OCI-LY3 (cell line): ENCODE measurements around the gene SLC38A1.
"Not testable (repeated sequence)": the region's sequence is repeated elsewhere in the genome, so short reads cannot be mapped to it uniquely, and the experiment has no call there.

Experiments
- EZH2phosphoT487 ChIP-seq: fragments of 200-600 bp; shearing (Covaris generic); IDR thresholded peaks from 2 replicates; pipeline ENCODE4 v1.6.1; 2018; ENCODE audit warnings: antibody characterized with exemption, mixed run types, low read depth
- TF ChIP-seq, protein P1 (sequence below): fragments of 200-600, 300-600 bp; sonication (generic); IDR thresholded peaks from 2 replicates; pipeline ENCODE4 v1.5.1; 2014; ENCODE audit warnings: antibody characterized with exemption, low read length, low read depth

DNA sequence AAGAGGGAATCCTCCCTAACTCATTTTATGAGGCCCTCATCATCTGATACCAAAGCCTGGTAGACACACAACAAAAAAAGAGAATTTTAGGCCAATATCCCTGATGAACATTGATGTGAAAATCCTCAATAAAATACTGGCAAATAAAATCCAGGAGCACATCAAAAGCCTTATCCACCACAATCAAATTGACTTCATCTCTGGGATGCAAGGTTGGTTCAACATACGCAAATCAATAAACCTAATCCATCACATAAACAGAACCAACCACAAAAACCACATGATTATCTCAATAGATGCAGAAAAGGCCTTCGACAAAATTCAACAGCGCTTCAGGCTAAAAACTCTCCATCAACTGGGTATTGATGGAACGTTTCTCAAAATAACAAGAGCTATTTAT, 18.9 kb downstream of the SLC38A1 start:
- TF ChIP-seq, protein P1, sequence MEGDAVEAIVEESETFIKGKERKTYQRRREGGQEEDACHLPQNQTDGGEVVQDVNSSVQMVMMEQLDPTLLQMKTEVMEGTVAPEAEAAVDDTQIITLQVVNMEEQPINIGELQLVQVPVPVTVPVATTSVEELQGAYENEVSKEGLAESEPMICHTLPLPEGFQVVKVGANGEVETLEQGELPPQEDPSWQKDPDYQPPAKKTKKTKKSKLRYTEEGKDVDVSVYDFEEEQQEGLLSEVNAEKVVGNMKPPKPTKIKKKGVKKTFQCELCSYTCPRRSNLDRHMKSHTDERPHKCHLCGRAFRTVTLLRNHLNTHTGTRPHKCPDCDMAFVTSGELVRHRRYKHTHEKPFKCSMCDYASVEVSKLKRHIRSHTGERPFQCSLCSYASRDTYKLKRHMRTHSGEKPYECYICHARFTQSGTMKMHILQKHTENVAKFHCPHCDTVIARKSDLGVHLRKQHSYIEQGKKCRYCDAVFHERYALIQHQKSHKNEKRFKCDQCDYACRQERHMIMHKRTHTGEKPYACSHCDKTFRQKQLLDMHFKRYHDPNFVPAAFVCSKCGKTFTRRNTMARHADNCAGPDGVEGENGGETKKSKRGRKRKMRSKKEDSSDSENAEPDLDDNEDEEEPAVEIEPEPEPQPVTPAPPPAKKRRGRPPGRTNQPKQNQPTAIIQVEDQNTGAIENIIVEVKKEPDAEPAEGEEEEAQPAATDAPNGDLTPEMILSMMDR = not testable (repeated sequence)
- TF ChIP-seq EZH2phosphoT487 = not testable (repeated sequence)
